ENCODE results near the gene FLVCR1.
"Not testable (repeated sequence)": the region's sequence is repeated elsewhere in the genome, so short reads cannot be mapped to it uniquely, and the experiment has no call there.

FLVCR1 gene

DNA sequence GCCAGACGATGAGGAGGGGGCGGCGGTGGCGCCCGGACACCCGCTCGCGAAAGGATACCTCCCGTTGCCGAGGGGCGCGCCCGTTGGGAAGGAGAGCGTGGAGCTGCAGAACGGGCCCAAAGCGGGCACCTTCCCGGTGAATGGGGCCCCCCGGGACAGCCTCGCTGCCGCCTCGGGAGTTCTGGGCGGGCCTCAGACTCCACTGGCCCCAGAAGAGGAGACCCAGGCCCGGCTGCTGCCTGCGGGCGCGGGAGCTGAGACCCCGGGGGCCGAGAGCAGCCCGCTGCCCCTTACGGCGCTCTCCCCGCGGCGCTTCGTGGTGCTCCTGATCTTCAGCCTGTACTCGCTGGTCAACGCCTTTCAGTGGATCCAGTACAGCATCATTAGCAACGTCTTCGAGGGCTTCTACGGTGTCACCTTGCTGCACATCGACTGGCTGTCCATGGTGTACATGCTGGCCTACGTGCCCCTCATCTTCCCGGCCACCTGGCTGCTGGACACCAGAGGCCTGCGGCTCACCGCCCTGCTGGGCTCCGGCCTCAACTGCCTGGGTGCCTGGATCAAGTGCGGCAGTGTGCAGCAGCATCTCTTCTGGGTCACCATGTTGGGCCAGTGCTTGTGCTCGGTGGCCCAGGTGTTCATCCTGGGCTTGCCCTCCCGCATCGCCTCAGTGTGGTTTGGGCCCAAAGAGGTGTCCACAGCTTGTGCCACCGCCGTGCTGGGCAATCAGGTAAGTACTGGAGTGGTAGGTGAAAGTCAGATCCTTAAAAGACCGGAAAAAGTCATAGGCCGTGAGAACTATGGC is 588 bp downstream of the FLVCR1 start:
- FAIRE-seq (no peak), DNase-seq (ENCODE audit: extremely low spot score, insufficient read length, low read depth) (no peak)

DNA sequence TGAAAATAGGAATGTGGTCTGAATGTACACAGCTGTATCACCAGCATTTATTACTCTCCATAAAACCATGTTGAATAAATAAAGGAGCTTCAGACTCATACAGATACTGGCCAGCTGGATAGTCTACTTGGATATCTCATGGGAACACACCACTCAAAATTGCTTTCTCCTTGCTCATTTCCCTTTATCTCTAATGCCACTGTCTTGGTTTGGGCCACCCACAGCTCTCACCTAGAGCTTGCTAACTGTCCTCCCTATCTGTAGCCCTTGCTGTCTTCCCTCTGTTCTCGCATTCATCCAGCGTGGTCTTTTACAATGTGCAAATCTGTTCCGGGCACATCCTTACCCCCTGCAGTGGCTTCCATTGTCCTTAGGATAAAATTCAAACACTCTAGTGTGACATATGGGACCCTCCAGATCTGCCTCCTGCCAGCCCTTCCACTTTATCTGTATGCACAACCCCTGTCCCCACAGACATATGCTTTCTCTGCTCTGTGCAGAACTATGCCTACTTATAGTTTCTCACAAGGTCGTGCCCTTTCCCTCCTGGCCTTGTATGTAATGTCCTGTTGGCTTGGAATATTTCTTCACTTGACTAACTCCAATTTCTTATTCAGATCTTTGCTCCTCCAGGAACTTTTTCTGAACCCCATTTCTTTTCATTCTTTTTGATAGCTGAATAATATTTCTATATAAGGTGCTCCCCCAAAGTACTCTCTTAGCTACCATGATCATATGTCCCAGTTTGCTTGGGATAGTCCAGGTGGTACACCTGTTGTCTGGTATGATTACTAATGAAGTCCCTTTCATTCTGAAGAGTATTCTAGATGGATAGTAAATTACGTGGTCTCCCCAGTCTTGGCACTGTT is 2.9 kb downstream of the FLVCR1 start:
- FAIRE-seq (no peak), DNase-seq (ENCODE audit: extremely low spot score, insufficient read length, low read depth) (no peak)

GRCh38 chr1:212862111-212862690 is 4.1 kb downstream of the FLVCR1 start:
- no peak for DNase-seq (ENCODE audit: extremely low spot score, insufficient read length, low read depth)
- no peak for FAIRE-seq

DNA sequence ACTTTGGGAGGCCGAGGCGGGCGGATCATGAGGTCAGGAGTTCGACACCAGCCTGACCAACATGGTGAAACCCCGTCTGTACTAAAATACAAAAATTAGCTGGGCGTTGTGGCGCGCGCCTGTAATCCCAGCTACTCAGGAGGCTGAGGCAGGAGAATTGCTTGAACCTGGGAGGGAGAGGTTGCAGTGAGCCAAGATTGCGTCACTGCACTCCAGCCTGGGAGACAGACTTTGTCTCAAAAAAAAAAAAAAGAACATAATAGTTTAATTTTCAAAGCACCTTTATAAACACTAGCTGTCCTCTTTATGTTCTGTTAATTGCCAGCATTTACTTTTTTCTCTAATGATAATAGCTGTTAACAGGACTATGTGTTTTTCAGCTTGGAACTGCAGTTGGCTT is 5.3 kb downstream of the FLVCR1 start:
- DNase-seq (ENCODE audit: extremely low spot score, insufficient read length, low read depth); FAIRE-seq: not testable (repeated sequence)

DNA sequence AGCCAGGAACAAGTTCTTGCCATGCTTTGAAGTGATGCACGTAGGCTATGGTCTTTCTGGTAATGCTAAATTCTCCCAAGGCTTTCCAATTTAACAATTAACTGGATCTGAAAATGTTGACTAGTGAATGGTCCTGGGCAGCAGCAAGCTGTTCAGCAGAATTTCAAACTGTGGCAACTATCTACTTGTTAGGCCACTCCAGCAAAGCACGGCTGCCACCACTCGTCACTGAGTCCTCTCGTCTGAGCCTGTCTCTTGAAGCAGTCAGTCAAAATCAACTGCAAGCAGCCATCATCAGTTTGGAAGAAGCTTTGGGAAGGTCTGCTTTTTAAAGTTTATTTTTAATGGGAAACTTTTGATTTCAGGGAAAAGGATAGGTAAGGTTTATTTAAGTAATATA is 6.1 kb downstream of the FLVCR1 start:
- no peak for FAIRE-seq
- no peak for DNase-seq (ENCODE audit: extremely low spot score, insufficient read length, low read depth)

GRCh38 chr1:212867192-212867591 is 9.1 kb downstream of the FLVCR1 start:
- FAIRE-seq: no peak
- no peak for DNase-seq (ENCODE audit: extremely low spot score, insufficient read length, low read depth)

GRCh38 chr1:212871976-212872375 is 13.9 kb downstream of the FLVCR1 start:
- DNase-seq (ENCODE audit: extremely low spot score, insufficient read length, low read depth) (no peak), FAIRE-seq (peak; percentile 33)

GRCh38 chr1:212873518-212873917 is 15.4 kb downstream of the FLVCR1 start:
- DNase-seq (ENCODE audit: extremely low spot score, insufficient read length, low read depth) (peak; percentile 35), FAIRE-seq (peak; percentile 84)

GRCh38 chr1:212878418-212878817 is 20.3 kb downstream of the FLVCR1 start:
- DNase-seq (ENCODE audit: extremely low spot score, insufficient read length, low read depth) (no peak), FAIRE-seq (no peak)

GRCh38 chr1:212879947-212880690 is 22.0 kb downstream of the FLVCR1 start:
- no peak for DNase-seq (ENCODE audit: extremely low spot score, insufficient read length, low read depth)
- FAIRE-seq: no peak

DNA sequence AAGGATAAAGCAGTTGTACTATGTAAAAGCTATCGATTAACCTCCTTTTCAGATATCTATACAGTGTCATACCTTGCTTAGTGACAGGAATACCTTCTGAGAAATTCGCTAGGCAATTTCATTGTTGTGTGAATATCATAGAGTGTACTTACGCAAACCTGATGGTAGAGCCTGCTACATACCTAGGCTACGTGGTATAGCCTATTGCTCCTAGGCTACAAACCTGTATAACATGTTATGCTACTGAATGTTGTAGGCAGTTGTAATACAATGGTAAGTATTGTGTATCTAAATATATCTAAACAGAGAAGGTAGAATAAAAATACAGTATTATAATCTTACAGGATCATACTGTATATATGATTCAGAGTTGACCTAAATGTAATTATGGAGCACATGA is 26.5 kb downstream of the FLVCR1 start:
- no peak for DNase-seq (ENCODE audit: extremely low spot score, insufficient read length, low read depth)
- FAIRE-seq: no peak

GRCh38 chr1:212892108-212892507 is 34.0 kb downstream of the FLVCR1 start:
- DNase-seq (ENCODE audit: extremely low spot score, insufficient read length, low read depth) (no peak), FAIRE-seq (no peak)

DNA sequence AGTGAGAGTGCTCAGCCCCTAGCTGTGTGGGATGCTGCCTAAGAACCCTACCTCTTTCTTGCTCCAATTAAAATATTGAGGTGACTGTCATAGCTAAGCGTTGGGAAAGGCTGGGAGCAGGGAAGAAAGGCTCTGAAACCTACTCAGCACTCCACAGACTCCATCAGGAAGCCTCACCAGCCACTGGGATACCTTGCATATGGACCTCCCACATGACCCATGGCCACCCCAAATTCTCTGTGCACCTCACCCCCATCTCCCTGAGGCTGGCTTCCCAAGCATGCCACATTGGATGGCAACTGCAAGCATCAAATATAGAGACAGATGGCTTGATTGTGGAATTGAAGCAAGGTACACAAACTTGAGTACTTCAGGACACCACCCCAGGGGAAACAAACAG is 41.8 kb downstream of the FLVCR1 start:
- FAIRE-seq: no peak
- DNase-seq (ENCODE audit: extremely low spot score, insufficient read length, low read depth): no peak

GRCh38 chr1:212901290-212901689 is 43.2 kb downstream of the FLVCR1 start:
- FAIRE-seq: no peak
- no peak for DNase-seq (ENCODE audit: extremely low spot score, insufficient read length, low read depth)

DNA sequence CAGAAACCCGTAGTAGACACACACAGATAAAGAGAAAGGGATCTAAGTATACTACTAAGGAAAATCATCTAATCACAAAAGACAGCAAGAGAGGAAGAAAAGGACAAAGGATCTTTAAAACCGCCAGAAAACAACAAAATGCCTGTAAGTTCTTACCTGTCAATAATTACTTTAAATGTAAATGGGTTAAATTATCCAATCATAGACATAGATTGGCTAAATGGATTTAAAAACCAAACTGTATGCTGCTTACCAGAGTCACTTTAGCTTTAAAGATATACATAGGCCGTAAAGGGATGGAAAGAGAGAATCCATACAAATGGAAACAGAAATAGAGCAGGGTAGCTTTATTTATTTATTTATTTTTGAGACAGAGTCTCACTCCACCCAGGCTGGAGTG is 44.0 kb downstream of the FLVCR1 start:
- FAIRE-seq: no peak
- no peak for DNase-seq (ENCODE audit: extremely low spot score, insufficient read length, low read depth)

GRCh38 chr1:212903664-212904063 is 45.6 kb downstream of the FLVCR1 start:
- DNase-seq (ENCODE audit: extremely low spot score, insufficient read length, low read depth): no peak
- peak; percentile 18 for FAIRE-seq

DNA sequence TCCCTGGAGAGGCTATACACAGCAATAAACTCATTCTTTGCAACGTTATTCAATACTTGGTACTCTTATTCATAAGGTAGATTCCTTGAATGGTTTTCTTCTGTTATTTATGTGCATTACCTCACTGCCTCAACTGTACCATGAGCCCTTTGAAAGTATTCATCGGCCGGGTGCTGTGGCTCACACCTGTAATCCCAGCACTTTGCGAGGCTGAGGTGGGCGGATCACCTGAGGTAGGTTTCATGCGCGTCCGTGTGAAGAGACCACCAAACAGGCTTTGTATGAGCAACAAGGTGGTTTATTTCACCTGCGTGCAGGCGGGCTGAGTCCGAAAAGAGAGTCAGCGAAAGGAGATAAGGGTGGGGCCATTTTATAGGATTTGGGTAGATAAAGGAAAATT is 50.0 kb downstream of the FLVCR1 start:
- not testable (repeated sequence) for DNase-seq (ENCODE audit: extremely low spot score, insufficient read length, low read depth); FAIRE-seq

GRCh38 chr1:212908971-212909370 is 50.9 kb downstream of the FLVCR1 start:
- no peak for FAIRE-seq
- DNase-seq (ENCODE audit: extremely low spot score, insufficient read length, low read depth): no peak

DNA sequence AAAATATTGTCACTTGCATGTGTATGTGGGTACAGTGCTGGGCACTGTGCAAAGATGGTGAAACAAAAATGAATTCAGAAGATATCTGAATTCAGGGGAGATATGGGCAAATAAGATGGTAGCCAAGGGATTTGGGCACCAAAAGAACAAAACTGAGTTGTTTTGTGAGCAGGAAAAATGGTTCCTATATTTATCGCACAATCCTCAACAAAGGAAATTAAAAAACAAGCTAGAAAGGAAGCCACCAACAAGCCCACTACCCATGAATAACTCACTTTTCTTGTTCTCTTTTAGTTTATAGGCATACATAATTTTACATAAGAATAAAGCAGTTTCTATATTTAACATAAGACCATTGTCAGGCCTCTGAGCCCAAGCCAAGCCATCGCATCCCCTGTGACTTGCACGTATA is 51.6 kb downstream of the FLVCR1 start:
- FAIRE-seq: no peak

DNA sequence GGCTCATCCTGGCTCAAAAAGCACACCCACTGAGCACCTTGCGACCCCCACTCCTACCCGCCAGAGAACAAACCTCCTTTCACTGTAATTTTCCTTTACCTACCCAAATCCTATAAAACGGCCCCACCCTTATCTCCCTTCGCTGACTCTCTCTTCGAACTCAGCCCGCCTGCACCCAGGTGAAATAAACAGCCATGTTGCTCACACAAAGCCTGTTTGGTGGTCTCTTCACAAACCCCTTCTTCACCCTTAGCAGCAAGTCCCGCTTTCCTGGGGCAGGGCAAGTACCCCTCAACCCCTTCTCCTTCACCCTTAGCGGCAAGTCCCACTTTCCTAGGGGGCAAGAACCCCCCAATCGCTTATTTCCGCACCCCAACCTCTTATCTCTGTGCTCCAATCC is 52.1 kb downstream of the FLVCR1 start:
- DNase-seq (ENCODE audit: extremely low spot score, insufficient read length, low read depth); FAIRE-seq: not testable (repeated sequence)

More for the DNA sequence above, 51.6 kb downstream of the FLVCR1 start:
- DNase-seq (ENCODE audit: extremely low spot score, insufficient read length, low read depth): no peak
